Brain microvascular endothelial cell (primary cell): ENCODE measurements around the gene TPST2.
A peak's percentile ranks its signal among the peaks of the same experiment; 100 is the strongest.

Experiments
- DNase-seq: peaks from one replicate; pipeline ENCODE4 v3.0.0-alpha.2; 2020
- H3K27ac ChIP-seq: fragments of 250-450 bp; sonication (Bioruptor Pico); 2 replicates; pipeline ENCODE4 v1.5.1; 2020; ENCODE audit warnings: mild to moderate bottlenecking, moderate library complexity
- H3K27me3 ChIP-seq: fragments of 250-450 bp; sonication (Bioruptor Pico); replicated peaks from 2 replicates; pipeline ENCODE4 v1.5.1; 2020; ENCODE audit warnings: mild to moderate bottlenecking
- H3K36me3 ChIP-seq: fragments of 250-450 bp; sonication (Bioruptor Pico); replicated peaks from 2 replicates; pipeline ENCODE4 v1.5.1; 2020; ENCODE audit warnings: mild to moderate bottlenecking
- H3K4me3 ChIP-seq: 2 replicates; pipeline ENCODE4 v1.5.1; 2011; ENCODE audit warnings: low read depth, mild to moderate bottlenecking, control low read depth, low read length, moderate library complexity
- in situ Hi-C: cut with HindIII; loops from 2 replicates; pipeline ENCODE4 v1.10.0; 2017; ENCODE audit warnings: low sequenced_read_pairs, low pct_ligation_motif_present
- TF ChIP-seq, protein P1 (sequence below): IDR thresholded peaks from 2 replicates; pipeline ENCODE4 v1.5.1; 2011; ENCODE audit warnings: low read depth, mild to moderate bottlenecking, moderate library complexity, low read length, control low read depth, inconsistent platforms; ENCODE audit errors: missing control alignments

The TPST2 gene

GRCh38 chr22:26564181-26564580 lies 25.8 kb downstream of the TPST2 start:
- Histone ChIP-seq H3K36me3 (peaks cover 8% of the 10 kb centered on the region), H3K4me3 (no peak overlapping the region), H3K27ac (no peak overlapping the region), H3K27me3 (no peaks in the 10 kb centered on the region)
- DNase-seq = no peak
- TF ChIP-seq, protein P1, sequence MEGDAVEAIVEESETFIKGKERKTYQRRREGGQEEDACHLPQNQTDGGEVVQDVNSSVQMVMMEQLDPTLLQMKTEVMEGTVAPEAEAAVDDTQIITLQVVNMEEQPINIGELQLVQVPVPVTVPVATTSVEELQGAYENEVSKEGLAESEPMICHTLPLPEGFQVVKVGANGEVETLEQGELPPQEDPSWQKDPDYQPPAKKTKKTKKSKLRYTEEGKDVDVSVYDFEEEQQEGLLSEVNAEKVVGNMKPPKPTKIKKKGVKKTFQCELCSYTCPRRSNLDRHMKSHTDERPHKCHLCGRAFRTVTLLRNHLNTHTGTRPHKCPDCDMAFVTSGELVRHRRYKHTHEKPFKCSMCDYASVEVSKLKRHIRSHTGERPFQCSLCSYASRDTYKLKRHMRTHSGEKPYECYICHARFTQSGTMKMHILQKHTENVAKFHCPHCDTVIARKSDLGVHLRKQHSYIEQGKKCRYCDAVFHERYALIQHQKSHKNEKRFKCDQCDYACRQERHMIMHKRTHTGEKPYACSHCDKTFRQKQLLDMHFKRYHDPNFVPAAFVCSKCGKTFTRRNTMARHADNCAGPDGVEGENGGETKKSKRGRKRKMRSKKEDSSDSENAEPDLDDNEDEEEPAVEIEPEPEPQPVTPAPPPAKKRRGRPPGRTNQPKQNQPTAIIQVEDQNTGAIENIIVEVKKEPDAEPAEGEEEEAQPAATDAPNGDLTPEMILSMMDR = no peak
- in situ Hi-C loops = no loop called here

- H3K27ac ChIP-seq = no peak overlapping the region
- no peak overlapping the region for H3K4me3 ChIP-seq
- H3K36me3 ChIP-seq = peaks cover 8% of the 10 kb centered on the region
- no peak for DNase-seq
- no peaks in the 10 kb centered on the region for H3K27me3 ChIP-seq
- in situ Hi-C loops = no loop called here
- TF ChIP-seq, protein P1 = no peak
Measured at GRCh38 chr22:26563022-26563421, 26.9 kb downstream of the TPST2 start.

- in situ Hi-C loops = no loop called here
- Histone ChIP-seq H3K27me3 (no peaks in the 10 kb centered on the region), H3K4me3 (no peak overlapping the region), H3K36me3 (peaks cover 8% of the 10 kb centered on the region), H3K27ac (no peak overlapping the region)
- DNase-seq = no peak
- TF ChIP-seq, protein P1 = no peak
Measured at GRCh38 chr22:26561756-26562417, 28.0 kb downstream of the TPST2 start.

DNA sequence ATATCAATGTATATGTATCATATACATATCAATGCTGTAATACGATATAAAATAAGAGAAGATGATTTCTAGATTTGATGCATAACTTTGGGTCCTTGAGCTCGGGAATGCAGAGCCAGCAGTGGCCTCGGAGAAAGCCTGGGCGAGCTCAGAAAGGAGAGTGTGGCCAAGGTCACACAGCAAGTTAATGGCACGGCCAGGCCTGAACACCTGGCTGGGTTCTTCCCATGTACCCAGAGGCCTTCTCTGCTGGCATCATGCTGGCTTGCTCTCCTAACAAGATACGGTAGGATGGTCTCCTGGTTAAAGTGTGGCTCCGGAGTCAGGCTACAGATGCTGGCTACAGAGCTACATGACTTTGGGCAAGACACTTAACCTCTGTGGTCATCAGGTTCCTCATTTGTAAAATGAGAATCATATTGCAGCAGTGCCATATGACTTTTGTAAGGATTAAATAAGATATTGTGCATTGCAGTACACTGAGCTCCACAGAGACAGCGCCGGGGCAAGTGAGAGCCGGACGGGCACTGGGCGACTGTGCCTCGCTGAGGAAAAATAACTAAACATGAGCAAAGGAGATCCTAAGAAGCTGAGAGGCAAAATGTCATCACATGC lies 29.9 kb downstream of the TPST2 start:
- peaks cover 6% of the 10 kb centered on the region for H3K36me3 ChIP-seq
- TF ChIP-seq, protein P1 = no peak

DNA sequence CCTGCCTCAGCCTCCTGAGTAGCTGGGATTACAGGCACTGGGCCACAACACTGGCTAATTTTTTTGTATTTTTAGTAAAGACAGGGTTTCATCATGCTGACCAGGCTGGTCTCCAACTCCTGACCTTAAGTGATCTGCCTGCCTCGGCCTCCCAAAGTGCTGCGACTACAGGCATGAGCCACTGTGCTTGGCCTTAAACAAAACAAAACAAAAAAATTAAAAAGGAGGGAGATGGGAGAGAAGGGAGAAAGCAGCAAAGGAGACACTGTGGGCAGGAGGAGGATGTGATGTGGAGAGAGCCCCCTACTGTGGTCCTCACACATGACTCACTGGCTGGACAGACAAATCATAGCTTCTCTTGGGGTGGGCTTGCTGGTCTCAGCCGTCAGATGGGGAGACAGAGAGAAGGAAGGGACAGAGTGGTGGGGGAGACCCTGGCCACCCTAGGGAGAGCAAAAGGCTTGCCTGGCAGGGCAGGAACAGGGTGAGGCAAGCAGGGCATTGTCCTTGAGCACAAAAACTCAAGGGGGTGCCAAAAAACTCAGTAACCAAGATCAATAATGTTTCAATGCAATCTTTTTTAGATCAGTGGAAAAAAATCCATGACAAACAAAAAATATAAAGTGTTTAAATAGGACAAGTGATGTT lies 31.6 kb downstream of the TPST2 start:
- Histone ChIP-seq H3K27ac (peak overlapping the region; percentile 48), H3K4me3 (no peak overlapping the region), H3K36me3 (no peaks in the 10 kb centered on the region), H3K27me3 (no peaks in the 10 kb centered on the region)
- peak; percentile 64 for DNase-seq
- TF ChIP-seq, protein P1 = peak; percentile 37
- in situ Hi-C loops = no loop called here

More for the DNA sequence above, 29.9 kb downstream of the TPST2 start:
- Histone ChIP-seq H3K27me3 (no peaks in the 10 kb centered on the region), H3K27ac (no peak overlapping the region), H3K4me3 (no peak overlapping the region)
- in situ Hi-C loops = no loop called here
- DNase-seq = no peak
